ENCODE measurements around the gene FAM193A. TPM values are rescaled to one million over a fixed set of nuclear protein-coding genes. Genes with fewer than 3 reads are reported as not detected.
"Not testable (repeated sequence)": the region's sequence is repeated elsewhere in the genome, so short reads cannot be mapped to it uniquely, and the experiment has no call there.

FAM193A gene
- total RNA-seq, 6 experiments from 2014 or later, result 8.5 to 12.3 (median 9.7) TPM

DNA sequence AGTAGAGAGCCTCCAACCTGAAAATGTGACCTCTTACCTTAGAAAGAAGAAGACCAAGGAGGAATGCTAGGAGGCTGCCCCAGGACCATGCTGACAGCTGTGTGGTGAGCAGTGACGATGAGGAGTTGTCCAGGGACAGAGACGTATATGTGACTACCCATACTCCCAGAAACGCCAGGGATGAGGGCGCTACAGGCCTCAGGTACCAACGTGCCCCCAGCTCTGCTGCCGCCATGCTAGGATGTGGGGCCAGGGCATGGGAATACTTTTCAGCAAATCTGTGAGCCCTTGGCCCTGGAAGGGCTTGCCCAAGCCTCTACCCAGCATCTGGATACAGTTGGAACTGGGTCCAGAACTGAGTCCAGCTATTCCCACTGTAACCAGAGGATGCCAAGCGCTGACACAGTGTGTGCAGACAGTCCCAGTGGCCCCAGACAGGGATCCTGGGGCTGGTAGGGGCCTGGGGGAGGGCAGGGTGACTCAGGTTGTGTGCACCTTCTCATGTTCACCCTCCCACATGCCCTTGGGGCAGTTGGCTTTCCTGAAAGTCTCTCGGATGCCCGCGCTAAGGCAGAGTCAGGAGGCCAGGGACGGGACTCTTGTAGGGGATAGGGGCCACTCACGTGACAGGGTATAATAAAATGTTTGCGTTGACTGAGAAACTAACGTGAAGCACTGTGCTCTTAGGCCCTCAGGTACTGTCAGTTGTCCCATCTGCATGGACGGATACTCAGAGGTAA, 23.9 kb upstream of the FAM193A start:
- Histone ChIP-seq H3K36me3 (peaks cover 8 to 44% (median 15%) of the 10 kb centered on the region in 4 donors), H3K4me1 (peaks cover 0 to 11% (median 0%) of the 10 kb centered on the region in 4 donors), H3K27ac (no peak overlapping the region), H3K9me3 (no peaks in the 10 kb centered on the region), H3K4me3 (no peak overlapping the region), H3K27me3 (no peaks in the 10 kb centered on the region)
- intact Hi-C loops (cut with DNase I), result no loop called here
- no peak for DNase-seq
- no peak for TF ChIP-seq POLR2A (IDR thresholded peaks at IDR 0.05)
- TF ChIP-seq, protein P1, sequence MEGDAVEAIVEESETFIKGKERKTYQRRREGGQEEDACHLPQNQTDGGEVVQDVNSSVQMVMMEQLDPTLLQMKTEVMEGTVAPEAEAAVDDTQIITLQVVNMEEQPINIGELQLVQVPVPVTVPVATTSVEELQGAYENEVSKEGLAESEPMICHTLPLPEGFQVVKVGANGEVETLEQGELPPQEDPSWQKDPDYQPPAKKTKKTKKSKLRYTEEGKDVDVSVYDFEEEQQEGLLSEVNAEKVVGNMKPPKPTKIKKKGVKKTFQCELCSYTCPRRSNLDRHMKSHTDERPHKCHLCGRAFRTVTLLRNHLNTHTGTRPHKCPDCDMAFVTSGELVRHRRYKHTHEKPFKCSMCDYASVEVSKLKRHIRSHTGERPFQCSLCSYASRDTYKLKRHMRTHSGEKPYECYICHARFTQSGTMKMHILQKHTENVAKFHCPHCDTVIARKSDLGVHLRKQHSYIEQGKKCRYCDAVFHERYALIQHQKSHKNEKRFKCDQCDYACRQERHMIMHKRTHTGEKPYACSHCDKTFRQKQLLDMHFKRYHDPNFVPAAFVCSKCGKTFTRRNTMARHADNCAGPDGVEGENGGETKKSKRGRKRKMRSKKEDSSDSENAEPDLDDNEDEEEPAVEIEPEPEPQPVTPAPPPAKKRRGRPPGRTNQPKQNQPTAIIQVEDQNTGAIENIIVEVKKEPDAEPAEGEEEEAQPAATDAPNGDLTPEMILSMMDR (IDR thresholded peaks at IDR 0.05), result no peak
- ATAC-seq, result no peak
- 96% methylated on average over 5 of the region's 15 CpGs for WGBS (ENCODE audit: insufficient coverage, low coverage, low lambda C conversion rate, missing lambda C conversion rate)

DNA sequence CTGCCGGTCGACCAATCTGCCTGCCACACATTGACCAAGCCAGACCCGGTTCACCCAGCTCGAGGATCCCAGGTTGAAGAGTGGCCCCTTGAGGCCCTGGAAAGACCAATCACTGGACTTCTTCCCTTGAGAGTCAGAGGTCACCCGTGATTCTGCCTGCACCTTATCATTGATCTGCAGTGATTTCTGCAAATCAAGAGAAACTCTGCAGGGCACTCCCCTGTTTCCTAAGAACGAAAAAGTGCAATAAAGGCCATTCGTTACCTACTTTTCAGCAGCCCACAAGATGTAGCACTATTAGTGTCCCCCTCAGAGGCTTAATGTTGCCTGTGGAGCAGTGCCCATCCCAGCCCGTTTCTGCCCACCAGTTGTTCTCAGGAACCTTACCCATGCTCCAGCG, 22.3 kb upstream of the FAM193A start:
- H3K4me3 ChIP-seq; intact Hi-C loops (cut with DNase I); H3K9me3 ChIP-seq; H3K27me3 ChIP-seq; H3K27ac ChIP-seq; ATAC-seq; DNase-seq: not testable (repeated sequence)
- Histone ChIP-seq H3K4me1 (peaks cover 0 to 11% (median 0%) of the 10 kb centered on the region in 4 donors), H3K36me3 (peaks cover 6 to 40% (median 15%) of the 10 kb centered on the region in 4 donors)
- 85% methylated on average over 6 of the region's 9 CpGs for WGBS (ENCODE audit: insufficient coverage, low coverage, low lambda C conversion rate, missing lambda C conversion rate)

DNA sequence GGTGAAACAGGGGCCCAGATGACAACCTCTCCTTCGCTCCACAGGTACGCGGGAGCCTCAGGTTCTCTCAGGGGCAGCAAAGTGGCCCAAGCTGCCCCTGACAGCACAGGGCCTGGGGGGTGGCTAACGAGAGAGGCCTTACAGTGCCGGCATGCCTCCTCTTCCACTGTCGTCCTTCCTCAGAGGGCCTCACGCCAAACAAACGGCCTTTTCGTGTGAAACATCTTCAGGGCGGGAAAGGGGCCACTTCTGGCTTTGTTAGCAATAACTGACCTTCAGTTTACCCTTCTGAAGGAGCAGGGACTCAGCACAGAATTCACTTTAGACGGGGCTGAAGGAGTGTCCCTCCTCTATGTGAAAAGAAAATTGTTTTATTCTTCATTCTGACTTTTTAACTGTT, 21.5 kb upstream of the FAM193A start:
- H3K4me3 ChIP-seq; intact Hi-C loops (cut with DNase I); H3K27ac ChIP-seq; DNase-seq; ATAC-seq; H3K9me3 ChIP-seq; H3K27me3 ChIP-seq: not testable (repeated sequence)
- H3K4me1 ChIP-seq, result peaks cover 0 to 11% (median 0%) of the 10 kb centered on the region in 4 donors
- 97% methylated on average over 5 of the region's 11 CpGs for WGBS (ENCODE audit: insufficient coverage, low coverage, low lambda C conversion rate, missing lambda C conversion rate)
- peaks cover 4 to 38% (median 15%) of the 10 kb centered on the region in 4 donors for H3K36me3 ChIP-seq

DNA sequence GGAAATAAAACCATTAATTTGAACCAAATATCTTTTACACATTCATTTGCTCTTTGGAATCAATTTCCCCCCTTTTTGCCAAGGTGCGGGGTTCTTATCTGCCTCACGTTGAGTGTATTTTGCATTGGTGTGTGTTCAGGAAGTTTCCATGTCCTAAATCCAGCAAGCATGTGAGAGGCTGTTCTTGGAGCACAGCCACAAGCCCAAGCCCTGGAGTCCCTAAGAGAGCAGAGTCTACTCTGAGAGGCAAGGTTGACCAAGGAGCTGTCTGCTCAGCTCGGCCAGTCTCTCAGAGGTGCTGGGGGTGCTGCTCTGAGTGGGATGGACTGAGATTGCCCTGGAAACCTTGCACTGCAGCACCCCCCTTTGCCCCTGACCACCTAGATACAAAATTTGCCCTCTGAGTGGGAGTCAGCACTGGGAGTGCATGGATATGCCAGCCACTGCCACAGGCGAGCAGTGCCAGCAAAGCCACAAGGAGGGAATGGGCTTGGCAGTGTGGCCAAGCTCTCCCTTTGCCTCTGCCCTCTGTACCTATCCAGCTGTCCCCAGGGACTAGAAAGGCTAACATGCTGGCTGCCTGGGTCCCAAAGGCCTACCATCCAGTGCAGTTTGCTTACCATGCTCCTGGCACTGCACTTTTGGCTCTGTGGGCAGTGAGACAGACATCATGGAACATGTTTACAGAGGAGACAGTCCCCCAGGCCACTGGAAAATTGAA, 20.5 kb upstream of the FAM193A start:
- Histone ChIP-seq H3K9me3 (no peaks in the 10 kb centered on the region), H3K27me3 (no peaks in the 10 kb centered on the region), H3K27ac (peak overlapping the region in 1 of 3 donors; percentile 24), H3K36me3 (peaks cover 3 to 28% (median 15%) of the 10 kb centered on the region in 4 donors), H3K4me1 (peaks cover 0 to 11% (median 0%) of the 10 kb centered on the region in 4 donors), H3K4me3 (no peak overlapping the region)
- 13% methylated on average over 3 of the region's 4 CpGs for WGBS (ENCODE audit: insufficient coverage, low coverage, low lambda C conversion rate, missing lambda C conversion rate)
- intact Hi-C loops (cut with DNase I), result no loop called here
- TF ChIP-seq, protein P1 (IDR thresholded peaks at IDR 0.05), result no peak
- no peak for TF ChIP-seq POLR2A (IDR thresholded peaks at IDR 0.05)
- DNase-seq, result peak; percentile 38 to 72 (median 66)
- peak; percentile 47 to 85 (median 71) for ATAC-seq

DNA sequence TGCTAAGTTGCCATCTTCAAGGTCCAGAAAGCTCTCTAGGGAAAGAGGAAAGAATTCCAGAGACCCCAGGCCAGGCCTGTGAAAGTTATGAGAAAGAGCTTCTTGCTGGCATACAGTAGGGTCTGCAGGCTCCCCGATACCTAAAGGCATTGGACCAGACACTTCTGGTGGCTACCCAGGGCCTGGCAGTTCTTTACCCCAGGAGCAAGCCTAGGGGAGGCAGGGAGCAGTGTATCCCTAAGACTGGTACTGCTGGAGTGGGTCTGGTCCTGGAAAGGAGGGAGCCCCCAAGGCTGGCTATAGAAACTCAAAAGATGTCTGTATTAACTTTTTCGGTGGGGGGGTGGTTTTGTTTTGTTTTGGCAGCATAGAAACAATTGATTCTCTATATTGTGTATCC, 19.8 kb upstream of the FAM193A start:
- H3K27me3 ChIP-seq, result no peaks in the 10 kb centered on the region
- H3K36me3 ChIP-seq, result peaks cover 3 to 27% (median 15%) of the 10 kb centered on the region in 4 donors
- TF ChIP-seq, protein P1 (IDR thresholded peaks at IDR 0.05), result no peak
- TF ChIP-seq POLR2A (IDR thresholded peaks at IDR 0.05), result no peak
- H3K9me3 ChIP-seq, result no peaks in the 10 kb centered on the region
- H3K4me1 ChIP-seq, result peaks cover 0 to 11% (median 0%) of the 10 kb centered on the region in 4 donors
- ATAC-seq, result no peak
- no peak overlapping the region for H3K4me3 ChIP-seq
- DNase-seq, result no peak
- H3K27ac ChIP-seq, result peak overlapping the region in 1 of 3 donors; percentile 24
- 100% methylated on average over 1 of the region's 2 CpGs for WGBS (ENCODE audit: insufficient coverage, low coverage, low lambda C conversion rate, missing lambda C conversion rate)
- intact Hi-C loops (cut with DNase I), result no loop called here

Data from right lobe of liver (tissue), 6 donors.